Upper lobe of left lung (tissue), 4 donors: ENCODE data around the gene LIPC.

Source experiments
- CTCF ChIP-seq, 6 experiments: fragments of 450-650 bp in 4 of 6; fragments of 200-600 bp in 2 of 6; sonication (generic) in 2 of 6; IDR thresholded peaks; one replicate each; pipeline ENCODE4 v1.5.1; 2016 to 2019; ENCODE audit warnings: antibody characterized with exemption in 6 of 6
- EP300 ChIP-seq, 4 donors: sonication (generic); formaldehyde crosslinking; IDR thresholded peaks; one replicate each; pipeline ENCODE4 v1.5.1; 2017; ENCODE audit warnings: antibody characterized with exemption in 4 of 4, control low read depth in 2 of 4
- POLR2A ChIP-seq, 4 donors: fragments of 450-650 bp; IDR thresholded peaks; one replicate each; pipeline ENCODE4 v1.5.1; 2016 to 2017; ENCODE audit warnings: antibody characterized with exemption in 4 of 4, mild to moderate bottlenecking in 2 of 4
- POLR2AphosphoS5 ChIP-seq, 2 donors: sonication (generic); formaldehyde crosslinking; IDR thresholded peaks; one replicate each; pipeline ENCODE4 v1.5.1; 2017; ENCODE audit warnings: antibody characterized with exemption in 2 of 2

DNA sequence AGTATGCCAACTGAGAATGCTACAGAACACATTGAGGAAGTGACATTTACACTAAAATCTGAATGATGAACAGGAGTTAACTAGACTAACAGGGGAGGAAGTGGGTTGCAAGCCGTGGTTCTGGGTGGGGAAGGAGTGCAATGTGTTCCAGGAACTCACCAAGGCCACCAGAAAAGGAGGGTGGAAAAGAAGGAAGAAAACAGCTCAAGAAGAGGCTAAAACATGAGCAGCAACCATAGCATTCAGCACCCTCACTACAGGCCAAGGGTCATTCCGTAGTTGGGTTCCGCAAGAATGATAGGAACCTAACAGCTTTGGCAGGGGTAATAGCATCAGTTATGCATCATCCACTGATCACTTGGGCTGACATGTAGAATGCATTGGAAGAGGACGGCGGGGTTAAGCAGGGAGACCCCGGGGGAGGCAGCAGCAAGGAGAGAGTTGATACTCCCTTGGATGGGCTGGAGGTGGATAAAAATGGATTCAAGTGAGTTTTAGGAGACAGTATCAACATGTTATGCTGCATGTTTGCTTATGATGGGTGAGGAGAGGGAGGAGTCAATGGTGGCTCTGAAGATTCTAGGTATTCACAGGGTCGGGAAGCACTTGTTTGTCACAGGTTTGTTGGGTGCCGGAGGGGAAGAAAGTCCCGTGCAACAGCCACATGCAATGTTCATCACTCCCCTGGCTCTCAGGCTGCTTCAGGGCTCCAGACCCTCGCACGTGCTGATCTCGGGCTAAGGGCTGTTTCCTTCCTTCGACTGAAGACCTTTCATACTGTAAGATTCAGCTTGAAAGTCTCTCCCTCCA is 53.2 kb downstream of the LIPC start:
- TF ChIP-seq POLR2A (IDR thresholded peaks at IDR 0.05) (no peak), CTCF (IDR thresholded peaks at IDR 0.05) (no peak), POLR2AphosphoS5 (IDR thresholded peaks at IDR 0.05) (peak; percentile 9 to 24), EP300 (IDR thresholded peaks at IDR 0.05) (no peak)
